ENCODE measurements around the gene CATSPERZ. TPM values are rescaled to one million over a fixed set of nuclear protein-coding genes. Genes with fewer than 3 reads are reported as not detected.
A peak's percentile ranks its signal among the peaks of the same experiment; 100 is the strongest.

CATSPERZ gene
- total and polyA plus RNA-seq, 9 of the 15 experiments (the other 6 are each of a cell fraction or from before 2014, with no cell fraction given), result 0.86 to 8.5 (median 3.5) TPM

DNA sequence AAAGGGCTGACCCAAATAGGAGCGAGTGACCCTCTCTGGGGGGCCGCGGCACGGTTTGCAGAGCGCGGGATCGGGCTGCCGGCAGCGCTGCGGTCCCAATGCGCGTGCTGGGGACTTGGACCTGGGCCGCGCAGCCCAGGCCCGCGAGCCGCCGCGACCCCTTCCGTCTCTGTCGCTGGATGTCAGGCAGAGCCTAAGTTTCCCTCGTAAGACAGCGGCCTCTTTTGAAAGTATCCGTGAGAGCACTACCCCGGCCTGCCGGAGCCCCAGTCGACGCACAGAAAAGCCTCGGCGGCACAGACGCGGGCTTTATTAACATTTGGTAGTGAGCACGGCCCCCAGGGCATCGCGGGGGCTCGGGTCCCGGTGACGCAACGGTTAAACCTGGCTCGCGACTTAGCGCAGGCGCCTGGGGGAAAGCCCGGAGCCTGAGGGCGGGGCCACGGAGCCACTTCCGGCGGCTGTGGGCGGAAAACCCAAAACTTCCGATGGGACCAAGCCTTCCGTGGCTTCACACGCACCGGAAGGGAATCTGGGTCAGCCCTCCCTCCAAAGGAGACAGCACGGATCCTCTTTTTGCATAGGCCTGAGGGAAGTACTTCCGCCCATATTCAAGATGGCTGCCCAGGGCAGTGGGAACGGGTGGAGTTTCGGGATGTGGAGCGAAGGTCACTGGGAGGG lies 30.5 kb upstream of the CATSPERZ start (continued):
- TF ChIP-seq ZNF444 (CRISPR knock-in tag; IDR thresholded peaks at IDR 0.05) (no peak; the same call in 1 of the 2 replicates), EWSR1 (IDR thresholded peaks at IDR 0.05; ENCODE audit: borderline replicate concordance, low read depth, partially characterized antibody) (no peak), ZNF232 (CRISPR knock-in tag; IDR thresholded peaks at IDR 0.05) (0 out of 2 replicates have a peak, but pooled peaks have one; percentile 37), MAFK (IDR thresholded peaks at IDR 0.05; ENCODE audit: low read length) (peak; percentile 48), ZNF316 (IDR thresholded peaks at IDR 0.05) (no peak), NFE2 (IDR thresholded peaks at IDR 0.05; ENCODE audit: low read depth) (no peak), EGR1 (conservative IDR thresholded peaks at IDR 0.05) (peak; percentile 86), EP400 (IDR thresholded peaks at IDR 0.05) (no peak; the same call in 1 of the 2 replicates), ZNF507 (tag; conservative IDR thresholded peaks at IDR 0.05) (no peak), TAF15 (IDR thresholded peaks at IDR 0.05; ENCODE audit: low read depth, low read length) (no peak), NFATC3 (IDR thresholded peaks at IDR 0.05) (no peak), SRSF7 (optimal IDR thresholded peaks at IDR 0.05; ENCODE audit: low read depth, low read length) (no peak), ZSCAN32 (CRISPR knock-in tag; IDR thresholded peaks at IDR 0.05) (peak; percentile 45), MTA3 (IDR thresholded peaks at IDR 0.05; ENCODE audit: borderline replicate concordance) (peak; percentile 82), TARDBP (IDR thresholded peaks at IDR 0.05) (no peak)
- TF ChIP-seq, protein P1, sequence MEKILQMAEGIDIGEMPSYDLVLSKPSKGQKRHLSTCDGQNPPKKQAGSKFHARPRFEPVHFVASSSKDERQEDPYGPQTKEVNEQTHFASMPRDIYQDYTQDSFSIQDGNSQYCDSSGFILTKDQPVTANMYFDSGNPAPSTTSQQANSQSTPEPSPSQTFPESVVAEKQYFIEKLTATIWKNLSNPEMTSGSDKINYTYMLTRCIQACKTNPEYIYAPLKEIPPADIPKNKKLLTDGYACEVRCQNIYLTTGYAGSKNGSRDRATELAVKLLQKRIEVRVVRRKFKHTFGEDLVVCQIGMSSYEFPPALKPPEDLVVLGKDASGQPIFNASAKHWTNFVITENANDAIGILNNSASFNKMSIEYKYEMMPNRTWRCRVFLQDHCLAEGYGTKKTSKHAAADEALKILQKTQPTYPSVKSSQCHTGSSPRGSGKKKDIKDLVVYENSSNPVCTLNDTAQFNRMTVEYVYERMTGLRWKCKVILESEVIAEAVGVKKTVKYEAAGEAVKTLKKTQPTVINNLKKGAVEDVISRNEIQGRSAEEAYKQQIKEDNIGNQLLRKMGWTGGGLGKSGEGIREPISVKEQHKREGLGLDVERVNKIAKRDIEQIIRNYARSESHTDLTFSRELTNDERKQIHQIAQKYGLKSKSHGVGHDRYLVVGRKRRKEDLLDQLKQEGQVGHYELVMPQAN (IDR thresholded peaks at IDR 0.05; ENCODE audit: borderline replicate concordance), result no peak
- TF ChIP-seq, protein P2, sequence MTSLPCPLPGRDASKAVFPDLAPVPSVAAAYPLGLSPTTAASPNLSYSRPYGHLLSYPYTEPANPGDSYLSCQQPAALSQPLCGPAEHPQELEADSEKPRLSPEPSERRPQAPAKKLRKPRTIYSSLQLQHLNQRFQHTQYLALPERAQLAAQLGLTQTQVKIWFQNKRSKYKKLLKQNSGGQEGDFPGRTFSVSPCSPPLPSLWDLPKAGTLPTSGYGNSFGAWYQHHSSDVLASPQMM (CRISPR knock-in tag; IDR thresholded peaks at IDR 0.05), result no peak
- TF ChIP-seq, protein P3, sequence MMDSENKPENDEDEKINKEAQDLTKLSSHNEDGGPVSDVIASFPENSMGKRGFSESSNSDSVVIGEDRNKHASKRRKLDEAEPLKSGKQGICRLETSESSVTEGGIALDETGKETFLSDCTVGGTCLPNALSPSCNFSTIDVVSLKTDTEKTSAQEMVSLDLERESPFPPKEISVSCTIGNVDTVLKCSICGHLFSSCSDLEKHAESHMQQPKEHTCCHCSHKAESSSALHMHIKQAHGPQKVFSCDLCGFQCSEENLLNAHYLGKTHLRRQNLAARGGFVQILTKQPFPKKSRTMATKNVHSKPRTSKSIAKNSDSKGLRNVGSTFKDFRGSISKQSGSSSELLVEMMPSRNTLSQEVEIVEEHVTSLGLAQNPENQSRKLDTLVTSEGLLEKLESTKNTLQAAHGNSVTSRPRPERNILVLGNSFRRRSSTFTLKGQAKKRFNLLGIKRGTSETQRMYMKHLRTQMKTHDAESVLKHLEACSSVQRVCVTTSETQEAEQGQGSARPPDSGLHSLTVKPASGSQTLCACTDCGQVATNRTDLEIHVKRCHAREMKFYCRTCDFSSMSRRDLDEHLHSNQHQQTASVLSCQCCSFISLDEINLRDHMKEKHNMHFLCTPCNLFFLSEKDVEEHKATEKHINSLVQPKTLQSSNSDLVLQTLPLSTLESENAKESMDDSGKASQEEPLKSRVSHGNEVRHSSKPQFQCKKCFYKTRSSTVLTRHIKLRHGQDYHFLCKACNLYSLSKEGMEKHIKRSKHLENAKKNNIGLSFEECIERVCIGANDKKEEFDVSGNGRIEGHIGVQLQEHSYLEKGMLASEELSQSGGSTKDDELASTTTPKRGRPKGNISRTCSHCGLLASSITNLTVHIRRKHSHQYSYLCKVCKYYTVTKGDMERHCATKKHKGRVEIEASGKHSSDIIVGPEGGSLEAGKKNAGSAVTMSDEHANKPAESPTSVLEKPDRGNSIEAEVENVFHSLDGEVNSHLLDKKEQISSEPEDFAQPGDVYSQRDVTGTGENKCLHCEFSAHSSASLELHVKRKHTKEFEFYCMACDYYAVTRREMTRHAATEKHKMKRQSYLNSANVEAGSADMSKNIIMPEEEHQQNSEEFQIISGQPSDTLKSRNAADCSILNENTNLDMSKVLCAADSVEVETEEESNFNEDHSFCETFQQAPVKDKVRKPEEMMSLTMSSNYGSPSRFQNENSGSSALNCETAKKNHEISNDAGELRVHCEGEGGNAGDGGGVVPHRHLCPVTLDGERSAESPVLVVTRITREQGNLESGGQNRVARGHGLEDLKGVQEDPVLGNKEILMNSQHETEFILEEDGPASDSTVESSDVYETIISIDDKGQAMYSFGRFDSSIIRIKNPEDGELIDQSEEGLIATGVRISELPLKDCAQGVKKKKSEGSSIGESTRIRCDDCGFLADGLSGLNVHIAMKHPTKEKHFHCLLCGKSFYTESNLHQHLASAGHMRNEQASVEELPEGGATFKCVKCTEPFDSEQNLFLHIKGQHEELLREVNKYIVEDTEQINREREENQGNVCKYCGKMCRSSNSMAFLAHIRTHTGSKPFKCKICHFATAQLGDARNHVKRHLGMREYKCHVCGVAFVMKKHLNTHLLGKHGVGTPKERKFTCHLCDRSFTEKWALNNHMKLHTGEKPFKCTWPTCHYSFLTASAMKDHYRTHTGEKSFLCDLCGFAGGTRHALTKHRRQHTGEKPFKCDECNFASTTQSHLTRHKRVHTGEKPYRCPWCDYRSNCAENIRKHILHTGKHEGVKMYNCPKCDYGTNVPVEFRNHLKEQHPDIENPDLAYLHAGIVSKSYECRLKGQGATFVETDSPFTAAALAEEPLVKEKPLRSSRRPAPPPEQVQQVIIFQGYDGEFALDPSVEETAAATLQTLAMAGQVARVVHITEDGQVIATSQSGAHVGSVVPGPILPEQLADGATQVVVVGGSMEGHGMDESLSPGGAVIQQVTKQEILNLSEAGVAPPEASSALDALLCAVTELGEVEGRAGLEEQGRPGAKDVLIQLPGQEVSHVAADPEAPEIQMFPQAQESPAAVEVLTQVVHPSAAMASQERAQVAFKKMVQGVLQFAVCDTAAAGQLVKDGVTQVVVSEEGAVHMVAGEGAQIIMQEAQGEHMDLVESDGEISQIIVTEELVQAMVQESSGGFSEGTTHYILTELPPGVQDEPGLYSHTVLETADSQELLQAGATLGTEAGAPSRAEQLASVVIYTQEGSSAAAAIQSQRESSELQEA (IDR thresholded peaks at IDR 0.05; ENCODE audit: low read depth), result no peak
